H1 (cell line): Measurements from ENCODE around the gene LCN15. TPM values are rescaled to one million over a fixed set of nuclear protein-coding genes. Genes with fewer than 3 reads are reported as not detected.

ENCODE experiments used
- ASH2L ChIP-seq: fragments of 200-600, 300-600 bp; sonication (generic); IDR thresholded peaks from one replicate; pipeline ENCODE4 v1.7.1; 2017; ENCODE audit warnings: low read length
- CBX5 ChIP-seq: fragments of 300-800, 300-1000 bp; sonication (generic); IDR thresholded peaks from 2 replicates; pipeline ENCODE4 v1.7.1; 2016; ENCODE audit warnings: antibody characterized with exemption, low read length, low read depth
- CEBPB ChIP-seq: IDR thresholded peaks from 2 replicates; pipeline ENCODE4 v1.6.1; 2012; ENCODE audit warnings: low read depth, low read length
- CHD1 ChIP-seq: IDR thresholded peaks from 2 replicates; pipeline ENCODE4 v1.6.1; 2012; ENCODE audit warnings: low read depth, low read length, improper control_type of control experiment
- CREB1 ChIP-seq: IDR thresholded peaks from 2 replicates; pipeline ENCODE4 v1.6.1; 2012; ENCODE audit warnings: inconsistent platforms
- CTBP2 ChIP-seq: IDR thresholded peaks from 2 replicates; pipeline ENCODE4 v1.7.0; 2011; ENCODE audit warnings: borderline replicate concordance, mild to moderate bottlenecking, moderate library complexity, mixed read lengths, low read length; ENCODE audit not compliant: insufficient read depth, insufficient read length
- GABPA ChIP-seq: IDR thresholded peaks from 2 replicates; pipeline ENCODE4 v1.6.1; 2011; ENCODE audit warnings: mild to moderate bottlenecking, low read length, moderate library complexity, borderline replicate concordance; ENCODE audit not compliant: insufficient read depth
- HDAC6 ChIP-seq: IDR thresholded peaks from one replicate; pipeline ENCODE4 v1.7.1; 2012; ENCODE audit warnings: low read depth, mild to moderate bottlenecking, inconsistent platforms, low read length, moderate library complexity
- JUN ChIP-seq: IDR thresholded peaks from 2 replicates; pipeline ENCODE4 v1.6.1; 2011; ENCODE audit warnings: low read depth, mild to moderate bottlenecking, improper control_type of control experiment, low read length
- JUND ChIP-seq: IDR thresholded peaks from 2 replicates; pipeline ENCODE4 v1.6.1; 2011; ENCODE audit warnings: mild to moderate bottlenecking, improper control_type of control experiment, low read length
- KDM1A ChIP-seq: fragments of 200-600, 300-600 bp; sonication (generic); IDR thresholded peaks from 2 replicates; pipeline ENCODE4 v1.7.1; 2016; ENCODE audit warnings: mild to moderate bottlenecking, low read length, borderline replicate concordance
- KDM4A ChIP-seq: IDR thresholded peaks from one replicate; pipeline ENCODE4 v1.7.1; 2012; ENCODE audit warnings: low read depth, mild to moderate bottlenecking, moderate library complexity, low read length, inconsistent platforms; ENCODE audit not compliant: severe bottlenecking
- MAFK ChIP-seq: IDR thresholded peaks from 2 replicates; pipeline ENCODE4 v1.6.1; 2012; ENCODE audit warnings: low read depth, mild to moderate bottlenecking, improper control_type of control experiment, low read length
- POLR2A ChIP-seq, 2 experiments: IDR thresholded peaks; 1 replicate in 1 of 2; 2 replicates in 1 of 2; pipeline ENCODE4 v1.6.1; 2011; ENCODE audit warnings: low read depth in 2 of 2, low read length in 2 of 2, mild to moderate bottlenecking in 2 of 2; ENCODE audit errors: control extremely low read depth in 1 of 2
- POU5F1 ChIP-seq: IDR thresholded peaks from 2 replicates; pipeline ENCODE4 v1.6.1; 2011; ENCODE audit warnings: low read depth, mild to moderate bottlenecking, low read length, moderate library complexity
- RFX5 ChIP-seq: IDR thresholded peaks from 2 replicates; pipeline ENCODE4 v1.6.1; 2011; ENCODE audit warnings: low read depth, low read length, improper control_type of control experiment, borderline replicate concordance
- RNF2 ChIP-seq: fragments of 200-900, 300-1000 bp; sonication (generic); IDR thresholded peaks from 2 replicates; pipeline ENCODE4 v1.7.1; 2016; ENCODE audit warnings: borderline replicate concordance, low read depth, mild to moderate bottlenecking, antibody characterized with exemption, low read length; ENCODE audit not compliant: poor library complexity, severe bottlenecking; ENCODE audit errors: missing control alignments
- SAP30 ChIP-seq: fragments of 300-600 bp; sonication (generic); IDR thresholded peaks from 2 replicates; pipeline ENCODE4 v1.7.1; 2012; ENCODE audit warnings: low read length, moderate library complexity, mild to moderate bottlenecking, inconsistent platforms; ENCODE audit not compliant: insufficient read depth, insufficient replicate concordance
- SIRT6 ChIP-seq: IDR thresholded peaks from one replicate; pipeline ENCODE4 v1.7.1; 2012; ENCODE audit warnings: low read length, inconsistent platforms
- SP2 ChIP-seq: IDR thresholded peaks from 2 replicates; pipeline ENCODE4 v1.6.1; 2012; ENCODE audit warnings: mild to moderate bottlenecking, low read length, inconsistent platforms
- TCF12 ChIP-seq: IDR thresholded peaks from 2 replicates; pipeline ENCODE4 v1.6.1; 2011; ENCODE audit warnings: low read depth, mild to moderate bottlenecking, low read length
- ZNF274 ChIP-seq: IDR thresholded peaks from 2 replicates; pipeline ENCODE4 v1.7.0; 2012; ENCODE audit warnings: low read length, borderline replicate concordance; ENCODE audit errors: extremely low read depth
- polyA plus RNA-seq, 7 experiments: library from polyadenylated mRNA; depleted of rRNA in 3 of 7; stranded (reverse) in 5 of 7; unstranded in 2 of 7; fragments of >200 nt in 5 of 7; fragments of 200-250 nt in 2 of 7; gene quantifications; 1 replicate in 5 of 7; 2 replicates in 1 of 7; 4 replicates in 1 of 7; pipeline versions ENCODE4 v1.2.1 to v1.2.3, GENCODE V29; 2011 to 2013; ENCODE audit warnings: missing spikeins in 2 of 7, mixed read lengths in 2 of 7
- total RNA-seq: library from RNA; stranded (reverse); fragmentation: NEBNext Ultra II Directional; extraction: Animal tissue kit (Norgen Biotek cat#: 25700); gene quantifications from 2 replicates; pipeline ENCODE4 v1.2.1, GENCODE V29; 2021
- TF ChIP-seq, protein P1 (sequence below), 3 experiments: IDR thresholded peaks; 1 replicate in 2 of 3; 2 replicates in 1 of 3; pipeline versions ENCODE4 v1.5.1 to v1.6.1; 2011; ENCODE audit warnings: low read length in 3 of 3, mild to moderate bottlenecking in 3 of 3, inconsistent platforms in 2 of 3, low read depth in 1 of 3, moderate library complexity in 1 of 3; ENCODE audit not compliant: insufficient read depth in 1 of 3; ENCODE audit errors: control extremely low read depth in 1 of 3

The LCN15 gene
- total and polyA plus RNA-seq, 2 of the 8 experiments (the other 6 are each of a cell fraction or from before 2014, with no cell fraction given) = 0.08 to 0.47 TPM

DNA sequence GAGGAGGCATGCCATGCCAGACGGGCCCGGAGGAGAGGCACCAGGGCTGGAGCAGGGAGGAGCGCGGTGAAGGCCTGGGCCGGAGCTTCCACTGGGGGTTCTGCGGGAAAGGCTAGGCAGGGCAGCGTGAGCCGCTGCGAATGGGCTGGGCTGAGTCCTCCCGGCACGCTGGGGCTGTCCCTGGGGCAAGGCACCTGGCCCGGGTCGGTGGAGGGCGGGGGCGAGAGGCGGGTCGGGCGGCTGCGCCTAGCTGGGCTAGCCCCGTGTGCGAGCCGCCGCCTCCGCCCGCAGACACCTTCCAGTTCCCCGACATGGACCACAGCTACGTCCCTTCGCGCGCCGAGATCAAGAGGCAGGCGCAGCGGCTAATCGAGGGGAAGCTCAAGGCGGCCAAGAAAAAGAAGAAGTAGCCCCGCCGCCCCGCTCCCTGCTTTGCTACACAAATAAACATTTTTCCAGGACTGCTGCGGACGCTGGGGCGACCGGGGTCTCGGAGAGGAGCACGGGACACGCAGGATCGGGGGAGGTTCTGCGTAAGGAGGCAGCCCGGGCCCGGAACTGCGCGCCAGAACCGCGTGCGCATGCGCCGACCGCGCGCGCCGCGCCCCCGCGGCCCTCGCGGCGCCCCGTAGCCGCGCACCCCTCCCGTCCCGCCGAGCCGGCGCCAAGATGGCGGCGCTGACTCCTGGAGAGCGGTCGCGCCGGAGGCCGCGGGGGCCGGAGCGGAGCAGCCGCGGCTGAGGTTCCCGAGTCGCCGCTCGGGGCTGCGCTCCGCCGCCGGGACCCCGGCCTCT lies 43.2 kb upstream of the LCN15 start, which contains the start of gene RABL6 (continued):
- TF ChIP-seq, protein P1, sequence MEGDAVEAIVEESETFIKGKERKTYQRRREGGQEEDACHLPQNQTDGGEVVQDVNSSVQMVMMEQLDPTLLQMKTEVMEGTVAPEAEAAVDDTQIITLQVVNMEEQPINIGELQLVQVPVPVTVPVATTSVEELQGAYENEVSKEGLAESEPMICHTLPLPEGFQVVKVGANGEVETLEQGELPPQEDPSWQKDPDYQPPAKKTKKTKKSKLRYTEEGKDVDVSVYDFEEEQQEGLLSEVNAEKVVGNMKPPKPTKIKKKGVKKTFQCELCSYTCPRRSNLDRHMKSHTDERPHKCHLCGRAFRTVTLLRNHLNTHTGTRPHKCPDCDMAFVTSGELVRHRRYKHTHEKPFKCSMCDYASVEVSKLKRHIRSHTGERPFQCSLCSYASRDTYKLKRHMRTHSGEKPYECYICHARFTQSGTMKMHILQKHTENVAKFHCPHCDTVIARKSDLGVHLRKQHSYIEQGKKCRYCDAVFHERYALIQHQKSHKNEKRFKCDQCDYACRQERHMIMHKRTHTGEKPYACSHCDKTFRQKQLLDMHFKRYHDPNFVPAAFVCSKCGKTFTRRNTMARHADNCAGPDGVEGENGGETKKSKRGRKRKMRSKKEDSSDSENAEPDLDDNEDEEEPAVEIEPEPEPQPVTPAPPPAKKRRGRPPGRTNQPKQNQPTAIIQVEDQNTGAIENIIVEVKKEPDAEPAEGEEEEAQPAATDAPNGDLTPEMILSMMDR (IDR thresholded peaks at IDR 0.05; ENCODE audit: control extremely low read depth in 1 of 3, insufficient read depth in 1 of 3, low read depth in 1 of 3, low read length in 3 of 3) = no peak
- TF ChIP-seq CBX5 = no peak
- no peak for TF ChIP-seq ZNF274
- TF ChIP-seq JUN = no peak
- peak in 1 of 2 experiments; percentile 74; a peak in 2 of 3 replicates for TF ChIP-seq POLR2A (IDR thresholded peaks at IDR 0.05; ENCODE audit: control extremely low read depth in 1 of 2, low read depth in 2 of 2, low read length in 2 of 2)
- TF ChIP-seq KDM1A = no peak
- no peak for TF ChIP-seq CTBP2
- no peak for TF ChIP-seq SP2
- TF ChIP-seq KDM4A = peak; percentile 78
- TF ChIP-seq TCF12 = no peak
- no peak for TF ChIP-seq CEBPB
- no peak for TF ChIP-seq RFX5
- TF ChIP-seq SAP30 = no peak
- TF ChIP-seq GABPA = no peak
- no peak for TF ChIP-seq MAFK
- TF ChIP-seq CREB1 = peak; percentile 51
- no peak for TF ChIP-seq CHD1
- TF ChIP-seq RNF2 = peak; percentile 10
- no peak for TF ChIP-seq HDAC6
- TF ChIP-seq POU5F1 = no peak
- no peak for TF ChIP-seq JUND
- TF ChIP-seq SIRT6 = no peak
- TF ChIP-seq ASH2L = no peak
